Adrenal gland (tissue), 12 donors: ENCODE results near the gene OSM. TPM values are rescaled to one million over a fixed set of nuclear protein-coding genes. Genes with fewer than 3 reads are reported as not detected.
A peak's percentile ranks its signal among the peaks of the same experiment; 100 is the strongest.

Experiments used
- DNase-seq, 7 donors: peaks; one replicate each; pipeline ENCODE4 v3.0.0-alpha.2; 2019 to 2020
- H3K27ac ChIP-seq, 5 donors: fragments of 200-600 bp; sonication (generic) in 4 of 5; 1 replicate in 3 of 5; 2 replicates in 2 of 5; pipeline versions ENCODE4 v1.5.1 to v1.8.0; 2016 to 2020; ENCODE audit warnings: mild to moderate bottlenecking in 1 of 5
- H3K27me3 ChIP-seq: fragments of 200-600 bp; 2 replicates; pipeline ENCODE4 v1.8.0; 2021
- H3K36me3 ChIP-seq, 2 donors: fragments of 200-600 bp; replicated peaks in 1 of 2; 1 replicate in 1 of 2; 2 replicates in 1 of 2; pipeline versions ENCODE4 v1.5.1 to v1.8.0; 2018 to 2022
- H3K4me1 ChIP-seq, 2 donors: fragments of 200-600 bp; replicated peaks in 1 of 2; 1 replicate in 1 of 2; 2 replicates in 1 of 2; pipeline versions ENCODE4 v1.5.1 to v1.8.0; 2018 to 2021
- H3K4me3 ChIP-seq, 4 donors: fragments of 200-600 bp; sonication (generic) in 3 of 4; one replicate each; pipeline ENCODE4 v1.5.1; 2016 to 2018
- H3K9me3 ChIP-seq, 3 donors: fragments of 200-600 bp; sonication (generic) in 1 of 3; replicated peaks in 1 of 3; 1 replicate in 2 of 3; 2 replicates in 1 of 3; pipeline versions ENCODE4 v1.5.1 to v1.8.0; 2016 to 2021
- POLR2A ChIP-seq, 2 donors: fragments of 450-650 bp; IDR thresholded peaks; one replicate each; pipeline ENCODE4 v1.6.1; 2017; ENCODE audit warnings: antibody characterized with exemption in 2 of 2, mild to moderate bottlenecking in 2 of 2, moderate library complexity in 1 of 2
- WGBS, 4 donors: extraction: QIAGEN DNeasy Blood & Tissue Kit in 2 of 4; methylation state at CpG; one replicate each; pipeline versions ENCODE4 v1.1.5 to v1.1.7; 2013 to 2017; 5-methylcytosine and 5-hydroxymethylcytosine counted together
- intact Hi-C, 2 donors: fragments of 100-400 bp; cut with DNase I; formaldehyde crosslinking; loops; one replicate each; pipeline versions ENCODE4 v1.14.1 to v1.15.0; 2022 to 2023
- polyA plus RNA-seq, 3 donors: library from polyadenylated mRNA; stranded (reverse); fragments of 200-250 nt in 2 of 3; fragments of 350-450 nt in 1 of 3; fragmentation: Illumina TruSeq in 1 of 3; extraction: RNeasy Lipid Tissue Mini Kit (QIAGEN cat#74804) in 1 of 3; gene quantifications; one replicate each; pipeline ENCODE4 v1.2.3, GENCODE V29; 2013 to 2014
- total RNA-seq, 9 donors: library from RNA; depleted of rRNA in 4 of 9; stranded (reverse); fragments of >200 nt in 4 of 9; fragments of 120-200 nt in 1 of 9; fragmentation: NEBNext Ultra II Directional in 1 of 9; extraction: Animal tissue kit (Norgen Biotek cat#: 25700) in 1 of 9; gene quantifications; one replicate each; pipeline versions ENCODE4 v1.1.0 to v1.2.4, GENCODE V29; 2013 to 2023
- TF ChIP-seq, protein P1 (sequence below), 6 experiments: fragments of 450-650 bp in 4 of 6; fragments of 200-600 bp in 2 of 6; sonication (generic) in 1 of 6; IDR thresholded peaks; 1 replicate in 5 of 6; 2 replicates in 1 of 6; pipeline versions ENCODE4 v1.5.1 to v1.8.0; 2016 to 2021; ENCODE audit warnings: antibody characterized with exemption in 6 of 6, mild to moderate bottlenecking in 2 of 6, moderate library complexity in 1 of 6
- donor health status: healthy with polysubstance abuse.
- donor health status: Bipolar disorder and iron deficiency.
- donor health status: DM: yes; HTN: yes; CAD: no.
- donor health status: DM: no; HTN: no; CAD: no.
- donor health status: DM: no; HTN: no; CAD: no.
- donor health status: DM: yes; HTN: yes; CAD: no.

The OSM gene
- total and polyA plus RNA-seq, 12 donors = 0.44 to 8.1 (median 1.5) TPM; not detected in 1

DNA sequence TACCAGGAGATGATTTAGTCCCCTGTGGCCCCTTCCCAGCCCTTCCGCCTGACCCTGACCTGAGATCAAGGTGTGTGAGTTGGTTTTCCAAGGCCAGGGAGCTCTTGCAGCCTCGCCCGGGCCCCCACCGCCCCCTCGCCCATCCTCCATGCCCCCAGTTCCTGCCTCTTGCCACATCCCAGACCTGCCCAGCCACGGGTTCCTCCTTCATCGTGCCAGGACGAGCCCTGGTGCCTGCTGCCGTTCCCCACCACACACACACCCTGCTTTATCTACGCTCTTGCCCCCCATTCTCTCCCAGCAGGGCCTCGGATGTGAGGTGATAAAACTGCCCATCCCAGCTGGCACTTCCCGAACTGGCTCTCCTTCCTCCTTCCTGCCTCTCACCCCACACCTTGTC, 18.7 kb downstream of the OSM start:
- intact Hi-C loops = no loop called here
- no peak for TF ChIP-seq POLR2A (IDR thresholded peaks at IDR 0.05)
- TF ChIP-seq, protein P1, sequence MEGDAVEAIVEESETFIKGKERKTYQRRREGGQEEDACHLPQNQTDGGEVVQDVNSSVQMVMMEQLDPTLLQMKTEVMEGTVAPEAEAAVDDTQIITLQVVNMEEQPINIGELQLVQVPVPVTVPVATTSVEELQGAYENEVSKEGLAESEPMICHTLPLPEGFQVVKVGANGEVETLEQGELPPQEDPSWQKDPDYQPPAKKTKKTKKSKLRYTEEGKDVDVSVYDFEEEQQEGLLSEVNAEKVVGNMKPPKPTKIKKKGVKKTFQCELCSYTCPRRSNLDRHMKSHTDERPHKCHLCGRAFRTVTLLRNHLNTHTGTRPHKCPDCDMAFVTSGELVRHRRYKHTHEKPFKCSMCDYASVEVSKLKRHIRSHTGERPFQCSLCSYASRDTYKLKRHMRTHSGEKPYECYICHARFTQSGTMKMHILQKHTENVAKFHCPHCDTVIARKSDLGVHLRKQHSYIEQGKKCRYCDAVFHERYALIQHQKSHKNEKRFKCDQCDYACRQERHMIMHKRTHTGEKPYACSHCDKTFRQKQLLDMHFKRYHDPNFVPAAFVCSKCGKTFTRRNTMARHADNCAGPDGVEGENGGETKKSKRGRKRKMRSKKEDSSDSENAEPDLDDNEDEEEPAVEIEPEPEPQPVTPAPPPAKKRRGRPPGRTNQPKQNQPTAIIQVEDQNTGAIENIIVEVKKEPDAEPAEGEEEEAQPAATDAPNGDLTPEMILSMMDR (IDR thresholded peaks at IDR 0.05) = no peak
- H3K27me3 ChIP-seq = no peaks in the 10 kb centered on the region
- no peaks in the 10 kb centered on the region for H3K9me3 ChIP-seq
- no peak overlapping the region for H3K4me3 ChIP-seq
- H3K27ac ChIP-seq = no peak overlapping the region
- peaks cover 8 to 16% of the 10 kb centered on the region in 2 donors for H3K4me1 ChIP-seq
- no peak for DNase-seq
- H3K36me3 ChIP-seq = no peaks in the 10 kb centered on the region
- WGBS, 4 donors = 64 to 84% (median 71%) methylated on average over 9 to 12 of the region's 12 CpGs

DNA sequence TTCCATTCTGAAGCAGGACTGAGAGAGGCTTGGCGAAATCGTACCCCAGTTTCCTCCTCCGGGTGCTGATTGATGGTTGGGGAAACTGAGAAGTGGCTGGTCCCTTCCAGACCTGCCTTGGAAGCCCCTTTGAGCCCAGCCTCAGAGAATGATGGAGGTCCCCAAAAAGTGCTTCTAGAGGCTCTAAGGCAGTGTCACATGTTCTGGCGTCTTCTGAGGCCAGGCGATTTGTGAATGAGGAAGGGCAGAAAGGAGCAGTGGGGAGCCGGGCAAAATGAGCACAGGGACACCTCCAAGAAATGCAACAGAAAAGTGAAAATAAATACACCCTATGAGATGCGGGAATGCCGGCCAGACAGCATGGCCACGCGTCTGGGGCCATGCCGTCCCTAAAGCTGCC, 19.1 kb downstream of the OSM start:
- intact Hi-C loops = no loop called here
- Histone ChIP-seq H3K36me3 (no peaks in the 10 kb centered on the region), H3K9me3 (no peaks in the 10 kb centered on the region), H3K4me3 (no peak overlapping the region), H3K27ac (no peak overlapping the region), H3K4me1 (peaks cover 8 to 16% of the 10 kb centered on the region in 2 donors), H3K27me3 (no peaks in the 10 kb centered on the region)
- DNase-seq = no peak
- TF ChIP-seq, protein P1 (IDR thresholded peaks at IDR 0.05) = no peak
- TF ChIP-seq POLR2A (IDR thresholded peaks at IDR 0.05) = no peak
- 83 to 91% (median 87%) methylated on average over 8 to 11 of the region's 11 CpGs for WGBS, 4 donors

DNA sequence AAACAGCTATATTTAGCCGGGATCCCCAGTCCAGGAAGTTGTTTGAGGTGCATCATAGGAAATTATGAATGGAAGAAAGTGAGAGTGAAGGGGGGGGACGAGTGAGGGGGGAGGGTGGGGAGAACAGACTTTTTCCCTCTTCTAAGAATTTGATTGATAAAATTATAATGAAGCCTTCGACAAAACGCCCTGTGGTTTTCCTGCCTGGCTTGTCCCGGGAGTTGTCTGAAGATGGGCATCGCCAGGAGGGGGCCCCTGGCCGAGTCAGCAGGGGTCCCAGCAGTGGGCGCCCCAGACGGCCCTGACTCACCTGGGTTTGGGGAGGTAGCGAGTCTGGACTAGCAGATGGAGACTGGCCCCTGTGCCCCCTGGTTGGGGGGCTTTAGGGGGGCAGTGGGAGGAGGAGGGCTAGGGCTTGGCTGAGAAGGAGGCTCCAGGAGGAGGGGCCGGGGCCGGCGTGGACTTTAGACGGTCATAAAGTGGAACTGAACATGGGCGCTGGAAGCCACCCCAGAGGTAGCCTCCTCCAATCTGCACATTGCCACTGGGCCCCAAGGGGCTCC, 19.8 kb downstream of the OSM start:
- peaks cover 8 to 16% of the 10 kb centered on the region in 2 donors for H3K4me1 ChIP-seq
- H3K27me3 ChIP-seq = no peaks in the 10 kb centered on the region

DNA sequence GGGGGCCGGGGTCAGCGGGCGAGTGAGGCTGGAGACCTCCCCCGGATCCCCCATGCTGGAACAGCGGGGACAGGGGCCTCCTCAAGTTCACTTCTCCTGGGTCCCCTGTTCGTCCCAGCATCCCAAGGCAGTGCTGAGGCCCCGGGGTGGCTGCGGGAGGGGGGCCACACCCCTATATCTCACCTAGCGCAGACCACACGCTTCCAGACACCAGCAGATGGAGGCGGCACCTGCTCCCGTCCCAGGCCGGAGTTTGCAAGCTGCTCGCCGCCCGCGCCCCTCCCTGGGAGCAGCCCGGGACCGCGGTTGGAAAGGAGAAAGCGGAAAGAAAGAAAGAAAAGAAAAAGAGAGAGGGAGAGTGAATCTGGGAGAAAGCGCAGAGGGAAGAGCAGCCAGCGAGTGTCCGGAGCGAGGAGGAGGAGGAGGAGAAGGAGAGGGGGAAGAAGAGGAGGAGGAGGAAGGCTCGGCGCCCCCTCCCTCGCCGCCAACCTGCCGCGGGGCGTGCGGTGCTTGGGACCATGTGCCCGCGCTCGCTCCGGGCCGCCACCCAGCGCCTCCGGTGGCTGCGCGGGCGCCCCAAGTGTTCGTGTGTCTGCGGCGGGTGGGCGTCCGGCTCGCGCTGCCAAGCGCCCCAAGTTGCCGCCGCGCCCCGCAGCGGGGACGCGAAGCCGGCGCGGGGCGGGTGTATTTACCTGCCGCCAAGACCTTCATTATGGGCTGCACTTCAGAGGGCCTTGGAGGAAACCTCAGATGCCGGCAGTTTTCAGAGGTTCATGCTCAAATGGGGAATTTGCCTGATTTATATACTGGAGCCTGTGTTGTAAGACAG, 20.5 kb downstream of the OSM start, which contains the start of gene LIF:
TSS of gene LIF (minus strand) at position 775 of the 829 bp plus-strand sequence. CDS start at position 711, 64 bp downstream.
- Histone ChIP-seq H3K4me3 (peak within 1 kb of the TSS in 2 of 4 donors; percentile 7 to 61), H3K4me1 (peaks cover 8 to 16% of the 10 kb centered on the region in 2 donors), H3K27ac (no peak within 1 kb of the TSS), H3K9me3 (no peaks in the 10 kb centered on the region), H3K27me3 (no peaks in the 10 kb centered on the region), H3K36me3 (no peaks in the 10 kb centered on the region)
- intact Hi-C loops = no loop called here
- 0 to 2% (median 2%) methylated on average over 32 to 64 of the region's 64 CpGs for WGBS, 4 donors
- TF ChIP-seq, protein P1 (IDR thresholded peaks at IDR 0.05) = peak in 2 of 6 experiments; percentile 8 to 17
- TF ChIP-seq POLR2A (IDR thresholded peaks at IDR 0.05) = no peak
- no peak for DNase-seq

More for the DNA sequence above, 19.8 kb downstream of the OSM start:
- H3K9me3 ChIP-seq = no peaks in the 10 kb centered on the region
- no peaks in the 10 kb centered on the region for H3K36me3 ChIP-seq
- 17 to 37% (median 34%) methylated on average over 8 to 15 of the region's 15 CpGs for WGBS, 4 donors
- H3K4me3 ChIP-seq = peak overlapping the region in 2 of 4 donors; percentile 7 to 61
- intact Hi-C loops = no loop called here
- DNase-seq = no peak
- no peak overlapping the region for H3K27ac ChIP-seq
- TF ChIP-seq, protein P1 (IDR thresholded peaks at IDR 0.05) = no peak
- TF ChIP-seq POLR2A (IDR thresholded peaks at IDR 0.05) = no peak
